Measurements from ENCODE around the gene CABLES2. TPM values are rescaled to one million over a fixed set of nuclear protein-coding genes. Genes with fewer than 3 reads are reported as not detected.

CABLES2 gene
- total and polyA plus RNA-seq, 8 donors: 1.4 to 2.9 (median 1.9) TPM

DNA sequence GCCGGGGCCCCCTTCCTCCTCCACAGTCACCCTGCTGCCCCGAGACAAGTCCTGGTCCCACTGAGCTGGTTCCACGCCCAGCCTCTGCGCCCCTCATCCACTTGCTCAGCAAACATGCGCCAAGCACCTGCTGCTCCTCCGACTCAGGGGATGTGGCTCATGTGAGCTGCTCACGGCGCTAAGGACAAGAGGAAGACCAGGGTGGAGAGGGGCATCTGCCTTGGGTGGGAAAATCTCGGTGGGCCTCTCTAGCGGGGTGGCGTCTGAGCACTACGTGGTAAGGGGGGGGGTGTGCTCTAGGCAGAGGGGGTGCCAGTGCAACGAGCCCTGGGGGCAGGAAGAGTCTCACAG lies 44.5 kb downstream of the CABLES2 start:
- WGBS, 2 donors: 79 to 87% methylated on average over 13 of the region's 13 CpGs
- ATAC-seq (no peak), FAIRE-seq (no peak), DNase-seq (no peak)
- no peaks in the 10 kb centered on the region for H3K9me3 ChIP-seq
- intact Hi-C loops (cut with DNase I): no loop called here
- H3K36me3 ChIP-seq: no peaks in the 10 kb centered on the region
- peak overlapping the region in 2 of 4 donors; percentile 53 to 70 for H3K27ac ChIP-seq
- H3K4me1 ChIP-seq: peaks cover 10 to 13% (median 11%) of the 10 kb centered on the region in 3 donors
- H3K27me3 ChIP-seq: no peaks in the 10 kb centered on the region
- TF ChIP-seq, protein P1, sequence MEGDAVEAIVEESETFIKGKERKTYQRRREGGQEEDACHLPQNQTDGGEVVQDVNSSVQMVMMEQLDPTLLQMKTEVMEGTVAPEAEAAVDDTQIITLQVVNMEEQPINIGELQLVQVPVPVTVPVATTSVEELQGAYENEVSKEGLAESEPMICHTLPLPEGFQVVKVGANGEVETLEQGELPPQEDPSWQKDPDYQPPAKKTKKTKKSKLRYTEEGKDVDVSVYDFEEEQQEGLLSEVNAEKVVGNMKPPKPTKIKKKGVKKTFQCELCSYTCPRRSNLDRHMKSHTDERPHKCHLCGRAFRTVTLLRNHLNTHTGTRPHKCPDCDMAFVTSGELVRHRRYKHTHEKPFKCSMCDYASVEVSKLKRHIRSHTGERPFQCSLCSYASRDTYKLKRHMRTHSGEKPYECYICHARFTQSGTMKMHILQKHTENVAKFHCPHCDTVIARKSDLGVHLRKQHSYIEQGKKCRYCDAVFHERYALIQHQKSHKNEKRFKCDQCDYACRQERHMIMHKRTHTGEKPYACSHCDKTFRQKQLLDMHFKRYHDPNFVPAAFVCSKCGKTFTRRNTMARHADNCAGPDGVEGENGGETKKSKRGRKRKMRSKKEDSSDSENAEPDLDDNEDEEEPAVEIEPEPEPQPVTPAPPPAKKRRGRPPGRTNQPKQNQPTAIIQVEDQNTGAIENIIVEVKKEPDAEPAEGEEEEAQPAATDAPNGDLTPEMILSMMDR (IDR thresholded peaks at IDR 0.05): no peak
- H3K4me3 ChIP-seq: no peak overlapping the region

GRCh38 chr20:62361799-62362589 lies 45.1 kb downstream of the CABLES2 start:
- Histone ChIP-seq H3K36me3 (no peaks in the 10 kb centered on the region), H3K27ac (peak overlapping the region; percentile 5 to 70 (median 49)), H3K27me3 (no peaks in the 10 kb centered on the region), H3K4me1 (peaks cover 8 to 11% (median 8%) of the 10 kb centered on the region in 3 donors), H3K9me3 (no peaks in the 10 kb centered on the region), H3K4me3 (no peak overlapping the region)
- DNase-seq (peak; percentile 42 to 89 (median 73)), ATAC-seq (peak in 3 of 4 donors; percentile 47 to 52 (median 51)), FAIRE-seq (no peak)
- 71 to 73% methylated on average over 34 of the region's 34 CpGs for WGBS, 2 donors
- intact Hi-C loops (cut with DNase I): no loop called here
- TF ChIP-seq, protein P1 (IDR thresholded peaks at IDR 0.05): no peak

DNA sequence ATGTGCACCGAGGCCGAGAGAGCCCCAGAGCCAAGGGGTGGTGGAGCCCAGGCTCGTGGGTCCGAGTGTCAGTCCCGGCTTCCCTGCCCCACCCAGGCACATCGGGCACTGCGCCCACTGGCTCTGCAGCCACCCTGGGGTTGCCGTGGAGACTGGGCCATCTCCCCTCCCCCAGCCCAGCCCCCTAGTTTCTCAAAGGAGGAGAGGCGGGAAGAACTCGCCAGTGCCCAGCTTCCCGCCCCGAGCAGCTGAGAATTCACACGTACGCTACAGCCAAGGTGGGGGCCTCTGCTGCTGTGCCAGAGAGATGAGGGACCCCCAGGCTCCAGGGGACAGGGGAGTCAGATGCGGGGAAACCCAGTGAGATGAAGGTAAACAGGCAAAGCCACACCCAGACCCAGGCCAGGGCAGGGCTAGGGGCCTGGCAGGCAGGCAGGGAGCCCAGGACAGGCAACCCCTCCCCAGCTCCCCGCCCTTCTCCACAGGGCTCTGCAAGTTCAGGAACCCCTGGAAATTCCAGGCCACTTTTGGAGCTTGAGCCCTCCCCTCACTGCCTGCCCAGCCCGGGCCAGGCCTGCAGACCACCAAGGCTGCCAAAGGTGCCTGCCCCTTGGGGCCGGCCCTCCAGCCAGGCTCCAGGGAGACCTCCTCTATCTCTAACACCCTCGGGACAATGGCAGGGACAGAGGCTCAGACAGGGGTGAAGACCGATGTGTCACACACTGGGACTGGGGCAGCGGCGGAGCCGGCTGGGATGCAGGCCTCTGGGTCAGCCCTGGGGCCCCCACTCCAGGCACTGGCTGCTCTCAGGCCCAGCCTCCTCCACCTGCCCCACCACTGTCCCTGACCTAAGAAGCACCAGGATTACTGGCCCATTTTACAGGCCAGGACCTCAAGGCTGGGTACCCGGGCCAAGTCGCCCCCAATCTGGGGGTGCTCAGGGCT lies 46.0 kb downstream of the CABLES2 start:
- DNase-seq (peak in 5 of 6 donors; percentile 22 to 70 (median 50)), FAIRE-seq (no peak), ATAC-seq (peak in 1 of 4 donors; percentile 43)
- Histone ChIP-seq H3K4me1 (peaks cover 8 to 11% (median 8%) of the 10 kb centered on the region in 3 donors), H3K27ac (peak overlapping the region; percentile 41 to 70 (median 49)), H3K36me3 (no peaks in the 10 kb centered on the region), H3K27me3 (no peaks in the 10 kb centered on the region), H3K4me3 (no peak overlapping the region), H3K9me3 (no peaks in the 10 kb centered on the region)
- intact Hi-C loops (cut with DNase I): no loop called here
- 68 to 70% methylated on average over 25 of the region's 25 CpGs for WGBS, 2 donors
- TF ChIP-seq, protein P1 (IDR thresholded peaks at IDR 0.05): no peak

DNA sequence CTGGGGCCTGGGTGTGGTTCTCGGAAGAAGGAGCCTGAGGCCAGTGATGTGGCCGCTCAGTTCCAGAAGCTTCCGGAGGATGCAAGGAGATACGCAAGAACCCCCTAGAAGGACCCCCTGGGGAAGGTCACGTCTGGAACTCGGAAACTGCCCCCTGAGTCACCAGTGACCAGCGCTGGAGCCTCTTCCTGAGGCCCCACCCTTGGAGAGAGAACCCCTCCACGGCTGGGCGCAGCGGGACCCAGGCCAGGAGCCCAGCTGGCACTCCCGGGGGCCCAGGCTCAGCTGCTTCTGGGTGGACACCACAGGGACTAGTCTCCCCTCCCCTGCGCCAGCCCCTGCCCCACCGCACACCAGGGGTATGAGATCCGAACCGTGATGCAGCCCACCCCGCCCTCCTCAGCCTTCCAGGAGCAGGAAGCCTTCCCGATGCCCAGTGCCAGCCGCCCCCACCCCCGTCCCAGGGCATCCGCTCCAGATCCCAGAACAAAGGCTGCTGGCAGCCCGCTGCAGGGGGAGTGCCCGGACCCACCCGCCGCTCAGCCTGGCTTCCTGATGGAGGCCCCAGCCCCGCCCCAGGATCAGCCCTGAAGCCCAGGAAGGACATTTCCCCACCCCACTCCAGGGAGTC lies 47.5 kb downstream of the CABLES2 start:
- Histone ChIP-seq H3K9me3 (no peaks in the 10 kb centered on the region), H3K27me3 (no peaks in the 10 kb centered on the region), H3K4me3 (no peak overlapping the region), H3K4me1 (peaks cover 0 to 13% (median 3%) of the 10 kb centered on the region in 3 donors), H3K27ac (peak overlapping the region in 3 of 4 donors; percentile 51 to 62 (median 61)), H3K36me3 (no peaks in the 10 kb centered on the region)
- intact Hi-C loops (cut with DNase I): no loop called here
- no peak for ATAC-seq
- no peak for FAIRE-seq
- TF ChIP-seq, protein P1 (IDR thresholded peaks at IDR 0.05): no peak
- 80% methylated on average over 24 to 25 of the region's 25 CpGs for WGBS, 2 donors
- DNase-seq: peak in 5 of 6 donors; percentile 13 to 81 (median 37)

All from pancreas (tissue), 10 donors.